ENCODE measurements around the gene ASZ1.
"Not testable (repeated sequence)": the region's sequence is repeated elsewhere in the genome, so short reads cannot be mapped to it uniquely, and the experiment has no call there.

The ASZ1 gene

DNA sequence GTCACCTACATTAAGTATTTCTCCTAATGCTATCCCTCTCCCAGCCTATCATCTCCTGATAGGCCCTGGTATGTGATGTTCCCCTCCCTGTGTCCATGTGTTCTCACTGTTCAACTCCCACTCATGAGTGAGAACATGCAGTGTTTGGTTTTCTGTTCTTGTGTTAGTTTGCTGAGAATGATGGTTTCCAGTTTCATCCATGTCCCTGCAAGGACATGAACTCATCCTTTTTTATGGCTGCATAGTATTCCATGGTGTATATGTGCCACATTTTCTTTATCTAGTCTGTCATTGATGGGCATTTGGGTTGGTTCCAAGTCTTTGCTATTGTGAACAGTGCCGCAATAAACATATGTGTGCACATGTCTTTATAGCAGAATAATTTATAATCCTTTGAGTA, 12.7 kb downstream of the ASZ1 start:
- not testable (repeated sequence) for H3K27ac Mint-ChIP-seq; H3K27me3 Mint-ChIP-seq (ENCODE audit: low read depth)

GRCh38 chr7:117412946-117413559, 14.2 kb downstream of the ASZ1 start:
- Mint-ChIP-seq H3K4me3 (no peak overlapping the region), H3K27ac (no peak overlapping the region), H3K27me3 (ENCODE audit: low read depth) (no peaks in the 10 kb centered on the region), H3K4me1 (ENCODE audit: low read depth) (no peaks in the 10 kb centered on the region), H3K36me3 (ENCODE audit: low read depth) (no peaks in the 10 kb centered on the region), H3K9me3 (no peaks in the 10 kb centered on the region)

More for the DNA sequence above, 12.7 kb downstream of the ASZ1 start:
- not testable (repeated sequence) for H3K4me1 Mint-ChIP-seq (ENCODE audit: low read depth); H3K4me3 Mint-ChIP-seq; H3K9me3 Mint-ChIP-seq; H3K36me3 Mint-ChIP-seq (ENCODE audit: low read depth)

DNA sequence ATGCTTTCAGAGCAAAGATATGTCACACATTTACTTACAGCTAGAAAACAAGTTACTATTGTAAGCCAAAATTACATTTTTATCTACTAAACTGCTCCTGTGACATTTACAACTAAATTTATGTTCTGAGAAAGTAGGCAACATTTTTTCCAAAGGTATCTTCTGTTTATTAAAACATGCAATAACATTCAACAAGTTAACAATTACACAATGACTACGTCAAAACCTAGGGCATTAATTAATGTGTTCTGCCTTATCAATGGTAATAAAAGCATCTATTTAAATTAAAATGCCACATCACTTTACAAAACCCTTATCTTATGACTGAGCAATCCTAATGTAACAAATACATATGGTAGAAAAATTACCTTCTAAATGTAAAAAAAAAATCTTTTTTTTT, 14.9 kb downstream of the ASZ1 start:
- H3K9me3 Mint-ChIP-seq = no peaks in the 10 kb centered on the region

DNA sequence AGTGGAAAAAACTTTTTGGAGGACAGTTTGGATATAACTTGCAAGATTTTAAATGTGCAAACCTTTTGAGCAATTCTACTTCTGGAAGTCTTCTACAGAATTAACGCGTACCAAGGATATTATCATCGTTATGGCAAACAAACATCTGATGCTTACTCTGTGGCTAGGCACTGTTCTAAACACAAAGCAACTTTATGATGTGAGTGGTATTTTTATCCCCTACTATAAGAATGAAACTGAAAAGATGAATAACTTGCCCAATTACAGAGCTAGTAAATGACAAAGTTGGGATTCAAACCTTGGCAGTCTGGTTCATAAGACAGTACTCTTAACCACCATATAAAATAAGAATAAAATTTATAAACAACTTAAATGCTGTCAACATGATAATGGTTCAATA, 15.8 kb downstream of the ASZ1 start:
- H3K36me3 Mint-ChIP-seq (ENCODE audit: low read depth) = no peaks in the 10 kb centered on the region
- H3K27ac Mint-ChIP-seq = no peak overlapping the region
- H3K9me3 Mint-ChIP-seq = no peaks in the 10 kb centered on the region
- no peaks in the 10 kb centered on the region for H3K4me1 Mint-ChIP-seq (ENCODE audit: low read depth)
- H3K27me3 Mint-ChIP-seq (ENCODE audit: low read depth) = no peaks in the 10 kb centered on the region
- no peak overlapping the region for H3K4me3 Mint-ChIP-seq

More for the DNA sequence above, 14.9 kb downstream of the ASZ1 start:
- Mint-ChIP-seq H3K27ac (no peak overlapping the region), H3K4me3 (no peak overlapping the region), H3K36me3 (ENCODE audit: low read depth) (no peaks in the 10 kb centered on the region), H3K27me3 (ENCODE audit: low read depth) (no peaks in the 10 kb centered on the region), H3K4me1 (ENCODE audit: low read depth) (no peaks in the 10 kb centered on the region)

- H3K9me3 Mint-ChIP-seq = no peaks in the 10 kb centered on the region
- H3K4me1 Mint-ChIP-seq (ENCODE audit: low read depth) = no peaks in the 10 kb centered on the region
- H3K27me3 Mint-ChIP-seq (ENCODE audit: low read depth) = no peaks in the 10 kb centered on the region
- H3K27ac Mint-ChIP-seq = no peak overlapping the region
- no peak overlapping the region for H3K4me3 Mint-ChIP-seq
- no peaks in the 10 kb centered on the region for H3K36me3 Mint-ChIP-seq (ENCODE audit: low read depth)
Observed at GRCh38 chr7:117408831-117409230, 18.5 kb downstream of the ASZ1 start.

DNA sequence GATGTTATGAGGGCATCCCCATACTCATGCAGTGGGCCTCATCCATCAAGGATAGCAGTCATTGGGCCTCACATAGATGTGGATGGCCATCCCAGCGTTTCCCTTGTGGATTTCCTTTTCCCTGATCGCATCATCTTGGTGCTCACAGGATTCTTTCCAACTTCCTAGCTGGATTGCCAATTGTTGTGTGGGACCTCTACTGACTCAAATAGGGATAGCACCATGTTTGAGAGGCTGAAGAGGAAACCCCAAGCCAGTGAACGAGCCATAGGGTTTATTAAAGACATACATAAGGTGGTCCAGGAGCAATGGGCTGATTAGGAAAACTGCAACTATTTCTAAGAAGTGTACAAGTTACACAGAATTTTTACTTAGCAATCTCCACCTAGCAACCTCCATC, 21.8 kb downstream of the ASZ1 start:
- Mint-ChIP-seq H3K4me3 (no peak overlapping the region), H3K4me1 (ENCODE audit: low read depth) (no peaks in the 10 kb centered on the region), H3K27me3 (ENCODE audit: low read depth) (no peaks in the 10 kb centered on the region), H3K27ac (no peak overlapping the region), H3K9me3 (no peaks in the 10 kb centered on the region), H3K36me3 (ENCODE audit: low read depth) (no peaks in the 10 kb centered on the region)

GRCh38 chr7:117403737-117404136, 23.6 kb downstream of the ASZ1 start:
- no peaks in the 10 kb centered on the region for H3K36me3 Mint-ChIP-seq (ENCODE audit: low read depth)
- H3K27me3 Mint-ChIP-seq (ENCODE audit: low read depth) = no peaks in the 10 kb centered on the region
- H3K4me3 Mint-ChIP-seq = no peak overlapping the region
- H3K9me3 Mint-ChIP-seq = no peaks in the 10 kb centered on the region
- no peak overlapping the region for H3K27ac Mint-ChIP-seq
- H3K4me1 Mint-ChIP-seq (ENCODE audit: low read depth) = no peaks in the 10 kb centered on the region

DNA sequence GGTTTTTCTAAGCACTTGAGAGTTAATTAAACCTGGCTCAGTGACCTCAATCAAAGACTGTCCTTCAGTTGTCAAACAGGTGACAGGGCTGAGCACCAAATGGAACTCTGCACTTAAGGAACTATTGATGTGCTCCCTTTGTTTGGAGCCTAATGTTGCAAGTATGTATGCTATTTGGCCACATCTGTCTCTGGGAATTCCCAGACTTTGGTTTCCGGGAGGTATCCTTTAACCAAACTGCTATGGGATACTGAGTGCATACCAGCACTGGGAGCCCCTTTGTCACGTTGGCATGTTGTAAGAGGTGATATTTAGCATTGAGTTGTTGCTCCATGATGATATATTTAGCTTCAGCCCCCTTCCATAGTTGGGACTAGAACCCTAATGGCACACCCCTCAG, 25.2 kb downstream of the ASZ1 start:
- Mint-ChIP-seq H3K9me3 (no peaks in the 10 kb centered on the region), H3K36me3 (ENCODE audit: low read depth) (no peaks in the 10 kb centered on the region), H3K27me3 (ENCODE audit: low read depth) (no peaks in the 10 kb centered on the region), H3K4me1 (ENCODE audit: low read depth) (no peaks in the 10 kb centered on the region), H3K27ac (no peak overlapping the region), H3K4me3 (no peak overlapping the region)

- Mint-ChIP-seq H3K4me1 (ENCODE audit: low read depth) (no peaks in the 10 kb centered on the region), H3K4me3 (no peak overlapping the region), H3K36me3 (ENCODE audit: low read depth) (no peaks in the 10 kb centered on the region), H3K9me3 (no peaks in the 10 kb centered on the region), H3K27ac (no peak overlapping the region), H3K27me3 (ENCODE audit: low read depth) (no peaks in the 10 kb centered on the region)
Observed at GRCh38 chr7:117401293-117402002, 25.8 kb downstream of the ASZ1 start.

DNA sequence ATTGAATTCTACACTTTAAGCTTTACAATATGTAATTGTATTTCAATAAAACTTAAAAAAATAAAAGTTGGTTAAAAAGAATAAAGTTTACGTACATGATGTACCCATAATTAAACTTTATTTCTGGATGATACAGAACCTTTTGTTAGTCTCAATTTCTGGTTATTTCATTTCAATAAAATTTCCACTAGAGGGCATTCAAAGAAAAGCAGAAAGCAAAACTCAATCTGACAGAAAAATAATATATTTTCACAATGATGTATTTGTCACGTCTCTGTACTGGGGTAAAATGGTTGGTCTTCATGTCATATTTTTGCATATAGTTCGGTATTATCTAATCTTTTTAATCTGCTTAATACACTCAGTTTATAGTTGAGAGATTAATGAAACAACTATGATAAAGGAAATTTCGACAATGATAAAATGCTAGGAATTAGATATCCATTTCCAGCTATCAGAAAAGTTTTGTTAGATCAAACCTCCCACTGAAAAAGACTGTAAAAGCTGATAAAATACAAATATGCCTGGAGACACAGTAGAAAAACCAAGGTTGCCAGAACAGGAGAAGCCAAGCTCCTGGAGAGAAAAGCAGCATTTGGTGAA, 27.4 kb downstream of the ASZ1 start:
- H3K9me3 Mint-ChIP-seq = no peaks in the 10 kb centered on the region
- no peaks in the 10 kb centered on the region for H3K27me3 Mint-ChIP-seq (ENCODE audit: low read depth)
- no peak overlapping the region for H3K27ac Mint-ChIP-seq
- no peak overlapping the region for H3K4me3 Mint-ChIP-seq
- H3K4me1 Mint-ChIP-seq (ENCODE audit: low read depth) = no peaks in the 10 kb centered on the region
- H3K36me3 Mint-ChIP-seq (ENCODE audit: low read depth) = no peaks in the 10 kb centered on the region

GRCh38 chr7:117395743-117396142, 31.6 kb downstream of the ASZ1 start:
- Mint-ChIP-seq H3K27me3 (ENCODE audit: low read depth) (no peaks in the 10 kb centered on the region), H3K4me3 (no peak overlapping the region), H3K27ac (no peak overlapping the region), H3K9me3 (no peaks in the 10 kb centered on the region), H3K36me3 (ENCODE audit: low read depth) (no peaks in the 10 kb centered on the region), H3K4me1 (ENCODE audit: low read depth) (no peaks in the 10 kb centered on the region)

- Mint-ChIP-seq H3K27ac (no peak overlapping the region), H3K4me3 (no peak overlapping the region), H3K36me3 (ENCODE audit: low read depth) (no peaks in the 10 kb centered on the region), H3K4me1 (ENCODE audit: low read depth) (no peaks in the 10 kb centered on the region), H3K9me3 (no peaks in the 10 kb centered on the region), H3K27me3 (ENCODE audit: low read depth) (no peaks in the 10 kb centered on the region)
Observed at GRCh38 chr7:117393781-117394180, 33.5 kb downstream of the ASZ1 start.

GRCh38 chr7:117389871-117390270, 37.4 kb downstream of the ASZ1 start:
- Mint-ChIP-seq H3K27me3 (ENCODE audit: low read depth) (no peaks in the 10 kb centered on the region), H3K4me3 (no peak overlapping the region), H3K27ac (no peak overlapping the region), H3K9me3 (peaks cover 4% of the 10 kb centered on the region), H3K4me1 (ENCODE audit: low read depth) (no peaks in the 10 kb centered on the region), H3K36me3 (ENCODE audit: low read depth) (no peaks in the 10 kb centered on the region)

GRCh38 chr7:117386110-117386706, 41.1 kb downstream of the ASZ1 start:
- Mint-ChIP-seq H3K4me1 (ENCODE audit: low read depth) (no peaks in the 10 kb centered on the region), H3K9me3 (peaks cover 4% of the 10 kb centered on the region), H3K27ac (no peak overlapping the region), H3K27me3 (ENCODE audit: low read depth) (no peaks in the 10 kb centered on the region), H3K4me3 (no peak overlapping the region), H3K36me3 (ENCODE audit: low read depth) (no peaks in the 10 kb centered on the region)
